Measurements from ENCODE around the gene GPR35.

DNA sequence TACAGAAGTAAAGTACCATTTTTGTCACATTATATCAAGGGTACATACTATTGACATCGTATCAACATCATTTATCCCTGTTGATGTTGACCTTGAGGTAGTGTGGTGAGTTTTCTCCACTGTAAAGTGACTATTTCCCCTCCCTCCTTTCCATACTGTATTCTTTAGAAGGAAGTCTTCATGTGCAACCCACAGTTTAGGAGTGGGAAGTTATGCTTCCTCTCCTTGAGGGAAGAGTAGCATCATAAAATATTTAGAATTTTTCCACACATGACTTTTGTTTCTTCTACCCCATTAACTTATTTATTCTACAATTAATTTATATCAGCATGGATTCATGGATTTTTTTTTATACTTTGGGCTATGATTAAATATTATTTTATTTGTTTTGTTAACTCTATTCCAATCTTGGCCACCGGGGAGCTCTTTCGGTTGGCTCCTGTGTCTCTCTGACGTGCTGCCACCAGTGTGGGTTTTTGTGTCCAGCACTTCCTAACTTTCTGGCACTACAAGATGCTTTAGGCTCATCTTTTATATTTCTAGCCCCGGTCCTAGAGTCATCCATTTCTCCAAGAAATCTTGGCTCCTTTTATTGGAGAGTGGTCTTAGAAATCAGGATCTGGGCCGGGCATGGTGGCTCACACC, 38.4 kb downstream of the GPR35 start:
- no peak for TF ChIP-seq CTCF (IDR thresholded peaks at IDR 0.05)
- TF ChIP-seq EP300 (IDR thresholded peaks at IDR 0.05): no peak
- no peak for TF ChIP-seq POLR2A (IDR thresholded peaks at IDR 0.05)
- TF ChIP-seq POLR2AphosphoS5 (IDR thresholded peaks at IDR 0.05): no peak

Data from sigmoid colon (tissue), 4 donors.